HG03060 (cell line): ENCODE data around the gene SOX30.

Experiments
- ATAC-seq: cut with Tn5 transposase; IDR thresholded peaks from one replicate; pipeline ENCODE4 v1.9.1; 2021; ENCODE audit warnings: low read depth, moderate number of reproducible peaks; ENCODE audit not compliant: unreplicated experiment

SOX30 gene

GRCh38 chr5:157665467-157666070 lies 13.3 kb upstream of the SOX30 start:
- ATAC-seq: no peak

- ATAC-seq: no peak
Observed at GRCh38 chr5:157659868-157660660, 7.8 kb upstream of the SOX30 start.

GRCh38 chr5:157658893-157659292 lies 6.7 kb upstream of the SOX30 start:
- no peak for ATAC-seq

GRCh38 chr5:157657516-157657915 lies 5.3 kb upstream of the SOX30 start:
- ATAC-seq: no peak

- peak; percentile 54 for ATAC-seq
Observed at GRCh38 chr5:157651623-157652376, 438 bp downstream of the SOX30 start.

- no peak for ATAC-seq
Observed at GRCh38 chr5:157650991-157651611, 1.1 kb downstream of the SOX30 start.

GRCh38 chr5:157649101-157649500 lies 3.1 kb downstream of the SOX30 start:
- ATAC-seq: no peak

GRCh38 chr5:157648275-157648990 lies 3.8 kb downstream of the SOX30 start:
- no peak for ATAC-seq

- ATAC-seq: no peak
Observed at GRCh38 chr5:157640406-157641066, 11.7 kb downstream of the SOX30 start.

- no peak for ATAC-seq
Observed at GRCh38 chr5:157630341-157630740, 21.9 kb downstream of the SOX30 start.

GRCh38 chr5:157626831-157627230 lies 25.4 kb downstream of the SOX30 start:
- no peak for ATAC-seq

- no peak for ATAC-seq
Observed at GRCh38 chr5:157624144-157624543, 28.1 kb downstream of the SOX30 start.

GRCh38 chr5:157620776-157621175 lies 31.5 kb downstream of the SOX30 start:
- ATAC-seq: no peak

GRCh38 chr5:157618191-157618765 lies 34.0 kb downstream of the SOX30 start:
- no peak for ATAC-seq

- no peak for ATAC-seq
Observed at GRCh38 chr5:157616785-157617184, 35.5 kb downstream of the SOX30 start.

- ATAC-seq: no peak
Observed at GRCh38 chr5:157613385-157614245, 38.6 kb downstream of the SOX30 start.

- ATAC-seq: no peak
Observed at GRCh38 chr5:157612581-157612980, 39.7 kb downstream of the SOX30 start.
